Parathyroid adenoma (tissue), 2 donors: Measurements from ENCODE around the gene HSD17B1.
A peak's percentile ranks its signal among the peaks of the same experiment; 100 is the strongest.

ENCODE experiments used
- H2AFZ ChIP-seq: fragments of 300-600 bp; sonication (generic); one replicate; pipeline ENCODE4 v1.7.0; 2017; ENCODE audit warnings: antibody characterized with exemption, mild to moderate bottlenecking
- H3K27ac ChIP-seq: fragments of 300-600 bp; sonication (generic); one replicate; pipeline ENCODE4 v1.7.0; 2017
- H3K27me3 ChIP-seq: fragments of 300-600 bp; sonication (generic); one replicate; pipeline ENCODE4 v1.7.0; 2017; ENCODE audit warnings: low read length; ENCODE audit not compliant: control insufficient read depth, insufficient read depth
- H3K36me3 ChIP-seq: fragments of 300-600 bp; sonication (generic); one replicate; pipeline ENCODE4 v1.7.0; 2017; ENCODE audit warnings: low read length; ENCODE audit not compliant: control insufficient read depth, insufficient read depth
- H3K4me1 ChIP-seq: fragments of 300-600 bp; sonication (generic); one replicate; pipeline ENCODE4 v1.7.0; 2017; ENCODE audit warnings: control low read depth
- H3K4me2 ChIP-seq: fragments of 300-600 bp; sonication (generic); one replicate; pipeline ENCODE4 v1.7.0; 2017; ENCODE audit warnings: low read length
- H3K4me3 ChIP-seq: fragments of 300-600 bp; sonication (generic); one replicate; pipeline ENCODE4 v1.7.0; 2017; ENCODE audit warnings: low read depth, low read length
- H3K79me2 ChIP-seq: fragments of 300-600 bp; sonication (generic); one replicate; pipeline ENCODE4 v1.7.0; 2017; ENCODE audit warnings: control low read depth
- H3K9ac ChIP-seq: fragments of 300-600 bp; sonication (generic); one replicate; pipeline ENCODE4 v1.7.0; 2017; ENCODE audit warnings: mild to moderate bottlenecking
- H3K9me3 ChIP-seq: fragments of 300-600 bp; sonication (generic); one replicate; pipeline ENCODE4 v1.7.0; 2017; ENCODE audit warnings: low read length; ENCODE audit not compliant: control insufficient read depth
- TF ChIP-seq, protein P1 (sequence below): fragments of 300-600 bp; sonication (generic); IDR thresholded peaks from one replicate; pipeline ENCODE4 v1.7.0; 2017; ENCODE audit warnings: antibody characterized with exemption, mild to moderate bottlenecking
- donor health status: primary hyperparathyroidism.

HSD17B1 gene

GRCh38 chr17:42514867-42515266 lies 37.9 kb upstream of the HSD17B1 start:
- no peak overlapping the region for H3K4me2 ChIP-seq
- H3K27me3 ChIP-seq = no peaks in the 10 kb centered on the region
- no peak overlapping the region for H3K27ac ChIP-seq
- H2AFZ ChIP-seq = no peak overlapping the region
- H3K9me3 ChIP-seq = no peaks in the 10 kb centered on the region
- H3K4me3 ChIP-seq = no peak overlapping the region
- peaks cover 21% of the 10 kb centered on the region for H3K4me1 ChIP-seq
- TF ChIP-seq, protein P1, sequence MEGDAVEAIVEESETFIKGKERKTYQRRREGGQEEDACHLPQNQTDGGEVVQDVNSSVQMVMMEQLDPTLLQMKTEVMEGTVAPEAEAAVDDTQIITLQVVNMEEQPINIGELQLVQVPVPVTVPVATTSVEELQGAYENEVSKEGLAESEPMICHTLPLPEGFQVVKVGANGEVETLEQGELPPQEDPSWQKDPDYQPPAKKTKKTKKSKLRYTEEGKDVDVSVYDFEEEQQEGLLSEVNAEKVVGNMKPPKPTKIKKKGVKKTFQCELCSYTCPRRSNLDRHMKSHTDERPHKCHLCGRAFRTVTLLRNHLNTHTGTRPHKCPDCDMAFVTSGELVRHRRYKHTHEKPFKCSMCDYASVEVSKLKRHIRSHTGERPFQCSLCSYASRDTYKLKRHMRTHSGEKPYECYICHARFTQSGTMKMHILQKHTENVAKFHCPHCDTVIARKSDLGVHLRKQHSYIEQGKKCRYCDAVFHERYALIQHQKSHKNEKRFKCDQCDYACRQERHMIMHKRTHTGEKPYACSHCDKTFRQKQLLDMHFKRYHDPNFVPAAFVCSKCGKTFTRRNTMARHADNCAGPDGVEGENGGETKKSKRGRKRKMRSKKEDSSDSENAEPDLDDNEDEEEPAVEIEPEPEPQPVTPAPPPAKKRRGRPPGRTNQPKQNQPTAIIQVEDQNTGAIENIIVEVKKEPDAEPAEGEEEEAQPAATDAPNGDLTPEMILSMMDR = no peak
- no peaks in the 10 kb centered on the region for H3K36me3 ChIP-seq
- no peaks in the 10 kb centered on the region for H3K79me2 ChIP-seq
- no peak overlapping the region for H3K9ac ChIP-seq

DNA sequence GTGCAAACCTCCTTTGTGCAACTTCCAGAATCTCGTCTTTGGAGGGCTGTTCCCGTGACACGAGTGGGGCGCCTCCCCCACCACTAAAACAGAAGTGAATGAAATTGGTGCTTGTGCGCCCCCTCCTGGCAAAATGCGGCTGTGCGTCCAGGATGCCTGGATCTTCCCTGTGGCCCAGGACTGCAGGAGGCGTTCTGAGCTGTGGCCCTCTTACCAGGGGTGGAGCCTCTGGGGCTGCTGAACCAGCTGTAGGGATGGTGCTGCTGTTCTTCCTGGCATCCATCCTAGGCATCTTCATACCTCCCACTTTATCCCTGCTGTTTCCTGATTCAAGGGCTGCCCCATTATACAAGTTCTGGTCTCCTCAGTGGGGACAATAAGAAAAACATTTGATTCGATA lies 35.2 kb upstream of the HSD17B1 start:
- Histone ChIP-seq H3K9me3 (no peaks in the 10 kb centered on the region), H3K4me2 (no peak overlapping the region), H3K9ac (no peak overlapping the region), H3K36me3 (no peaks in the 10 kb centered on the region), H3K4me1 (peaks cover 33% of the 10 kb centered on the region), H3K27me3 (no peaks in the 10 kb centered on the region), H2AFZ (no peak overlapping the region), H3K4me3 (no peak overlapping the region), H3K79me2 (no peaks in the 10 kb centered on the region), H3K27ac (peak overlapping the region; percentile 95)
- TF ChIP-seq, protein P1 = peak; percentile 72

DNA sequence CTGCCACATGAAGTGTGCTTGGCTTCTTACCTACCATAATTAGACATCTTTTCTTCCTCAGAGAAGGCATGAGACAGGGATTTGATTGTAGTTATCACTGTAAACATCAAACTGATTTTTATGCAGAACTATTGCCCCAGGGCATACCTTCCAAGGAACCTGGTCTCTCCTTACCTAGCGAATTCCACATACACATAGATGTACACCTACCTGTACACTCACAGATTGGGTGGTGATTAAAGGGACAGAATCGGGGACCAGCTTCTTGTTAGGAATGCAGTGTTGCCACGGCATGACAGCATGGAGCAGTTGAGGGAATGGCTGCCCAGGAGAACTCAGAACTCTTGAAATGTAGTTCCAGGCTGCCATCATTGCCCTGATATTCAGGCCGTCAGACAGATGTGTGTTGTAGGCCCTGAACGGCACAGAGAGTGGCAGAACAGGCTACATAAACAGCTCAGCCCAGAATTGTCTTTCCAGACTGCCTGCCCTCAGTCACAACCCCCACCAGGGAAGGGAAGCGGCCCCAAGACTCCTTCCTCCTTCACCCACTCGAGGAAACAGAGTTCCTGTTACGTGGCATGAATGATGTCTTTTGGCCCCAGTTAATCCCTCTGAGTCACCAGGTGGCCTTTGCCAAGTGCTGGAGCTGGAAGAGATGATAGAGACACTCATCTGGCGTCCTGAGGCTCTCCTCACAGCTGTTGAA lies 34.5 kb upstream of the HSD17B1 start:
- Histone ChIP-seq H3K4me2 (no peak overlapping the region), H3K27ac (peak overlapping the region; percentile 95), H3K36me3 (no peaks in the 10 kb centered on the region), H2AFZ (no peak overlapping the region), H3K79me2 (no peaks in the 10 kb centered on the region), H3K27me3 (no peaks in the 10 kb centered on the region), H3K9me3 (no peaks in the 10 kb centered on the region), H3K4me3 (no peak overlapping the region), H3K4me1 (peaks cover 33% of the 10 kb centered on the region), H3K9ac (no peak overlapping the region)
- TF ChIP-seq, protein P1 = no peak

GRCh38 chr17:42518755-42519545 lies 33.8 kb upstream of the HSD17B1 start:
- TF ChIP-seq, protein P1 = no peak
- H3K9me3 ChIP-seq = no peaks in the 10 kb centered on the region
- H3K4me1 ChIP-seq = peaks cover 33% of the 10 kb centered on the region
- H3K9ac ChIP-seq = no peak overlapping the region
- peak overlapping the region; percentile 95 for H3K27ac ChIP-seq
- peak overlapping the region; percentile 43 for H3K4me2 ChIP-seq
- H3K79me2 ChIP-seq = no peaks in the 10 kb centered on the region
- no peaks in the 10 kb centered on the region for H3K27me3 ChIP-seq
- H3K36me3 ChIP-seq = no peaks in the 10 kb centered on the region
- H2AFZ ChIP-seq = no peak overlapping the region
- H3K4me3 ChIP-seq = no peak overlapping the region
